A549 (cell line): ENCODE data around the gene PROCA1.

Experiments used
- CHD4 ChIP-seq: fragments of 200-600 bp; sonication (generic); IDR thresholded peaks from 2 replicates; pipeline ENCODE4 v1.6.1; 2016; ENCODE audit warnings: antibody characterized with exemption, mild to moderate bottlenecking, borderline replicate concordance
- EP300 ChIP-seq, 2 experiments: fragments of >200 bp; sonication (Bioruptor Twin); formaldehyde crosslinking; IDR thresholded peaks; 2 replicates in 1 of 2; 3 replicates in 1 of 2; pipeline ENCODE4 v1.6.1; 2016 to 2017
- ESRRA ChIP-seq: fragments of 150-350 bp; IDR thresholded peaks from 2 replicates; pipeline ENCODE4 v1.6.1; 2014; ENCODE audit warnings: mild to moderate bottlenecking, low read length, borderline replicate concordance
- POLR2A ChIP-seq: IDR thresholded peaks from 2 replicates; pipeline ENCODE4 v1.6.1; 2012; ENCODE audit warnings: mild to moderate bottlenecking, low read length
- RNF2 ChIP-seq: fragments of 200-600 bp; sonication (generic); IDR thresholded peaks from 2 replicates; pipeline ENCODE4 v1.6.1; 2016; ENCODE audit warnings: low read depth, mild to moderate bottlenecking, antibody characterized with exemption, moderate library complexity, borderline replicate concordance
- ZC3H11A ChIP-seq: fragments of 450-650 bp; IDR thresholded peaks from 2 replicates; pipeline ENCODE4 v1.6.1; 2014; ENCODE audit warnings: antibody characterized with exemption, mild to moderate bottlenecking
- ZFP36 ChIP-seq: fragments of 450-650 bp; IDR thresholded peaks from 2 replicates; pipeline ENCODE4 v1.6.1; 2014; ENCODE audit warnings: borderline replicate concordance; ENCODE audit not compliant: partially characterized antibody
- TF ChIP-seq, protein P1 (sequence below): fragments of >200 bp; sonication (Bioruptor Twin); formaldehyde crosslinking; IDR thresholded peaks from 3 replicates; pipeline ENCODE4 v1.5.1; 2016
- TF ChIP-seq, protein P2 (sequence below): IDR thresholded peaks from 2 replicates; pipeline ENCODE4 v1.6.1; 2012
- TF ChIP-seq, protein P3 (sequence below): fragments of 250-450 bp; sonication (Bioruptor Pico); IDR thresholded peaks from 2 replicates; pipeline ENCODE4 v1.5.0; 2021; ENCODE audit warnings: mild to moderate bottlenecking, moderate library complexity, borderline replicate concordance
- TF ChIP-seq, protein P4 (sequence below): IDR thresholded peaks from 2 replicates; pipeline ENCODE4 v1.6.1; 2012

DNA sequence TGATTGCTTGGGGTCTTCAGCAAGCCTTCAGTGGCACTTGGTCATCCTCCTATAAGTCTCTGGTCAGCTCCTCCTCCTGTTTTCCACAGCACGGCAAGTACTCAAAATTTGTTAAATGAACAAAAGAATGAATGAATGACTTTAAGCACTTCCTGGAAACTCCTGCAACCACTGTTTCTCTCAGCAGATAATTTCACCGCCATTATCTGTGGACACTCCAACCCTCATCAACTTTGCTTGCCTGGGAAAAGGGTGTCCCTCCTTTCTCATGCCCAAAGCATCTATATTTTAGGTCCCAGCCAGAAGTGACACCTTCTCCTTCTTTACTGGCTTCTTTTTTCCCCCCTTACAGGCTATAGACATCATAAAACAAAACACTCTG is 4.4 kb downstream of the PROCA1 start:
- TF ChIP-seq, protein P1, sequence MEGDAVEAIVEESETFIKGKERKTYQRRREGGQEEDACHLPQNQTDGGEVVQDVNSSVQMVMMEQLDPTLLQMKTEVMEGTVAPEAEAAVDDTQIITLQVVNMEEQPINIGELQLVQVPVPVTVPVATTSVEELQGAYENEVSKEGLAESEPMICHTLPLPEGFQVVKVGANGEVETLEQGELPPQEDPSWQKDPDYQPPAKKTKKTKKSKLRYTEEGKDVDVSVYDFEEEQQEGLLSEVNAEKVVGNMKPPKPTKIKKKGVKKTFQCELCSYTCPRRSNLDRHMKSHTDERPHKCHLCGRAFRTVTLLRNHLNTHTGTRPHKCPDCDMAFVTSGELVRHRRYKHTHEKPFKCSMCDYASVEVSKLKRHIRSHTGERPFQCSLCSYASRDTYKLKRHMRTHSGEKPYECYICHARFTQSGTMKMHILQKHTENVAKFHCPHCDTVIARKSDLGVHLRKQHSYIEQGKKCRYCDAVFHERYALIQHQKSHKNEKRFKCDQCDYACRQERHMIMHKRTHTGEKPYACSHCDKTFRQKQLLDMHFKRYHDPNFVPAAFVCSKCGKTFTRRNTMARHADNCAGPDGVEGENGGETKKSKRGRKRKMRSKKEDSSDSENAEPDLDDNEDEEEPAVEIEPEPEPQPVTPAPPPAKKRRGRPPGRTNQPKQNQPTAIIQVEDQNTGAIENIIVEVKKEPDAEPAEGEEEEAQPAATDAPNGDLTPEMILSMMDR: no peak
- TF ChIP-seq EP300 (IDR thresholded peaks at IDR 0.05) (no peak), CHD4 (no peak), ESRRA (no peak), POLR2A (no peak), ZC3H11A (no peak), RNF2 (no peak), ZFP36 (no peak)
- TF ChIP-seq, protein P2, sequence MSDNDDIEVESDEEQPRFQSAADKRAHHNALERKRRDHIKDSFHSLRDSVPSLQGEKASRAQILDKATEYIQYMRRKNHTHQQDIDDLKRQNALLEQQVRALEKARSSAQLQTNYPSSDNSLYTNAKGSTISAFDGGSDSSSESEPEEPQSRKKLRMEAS: no peak
- TF ChIP-seq, protein P3, sequence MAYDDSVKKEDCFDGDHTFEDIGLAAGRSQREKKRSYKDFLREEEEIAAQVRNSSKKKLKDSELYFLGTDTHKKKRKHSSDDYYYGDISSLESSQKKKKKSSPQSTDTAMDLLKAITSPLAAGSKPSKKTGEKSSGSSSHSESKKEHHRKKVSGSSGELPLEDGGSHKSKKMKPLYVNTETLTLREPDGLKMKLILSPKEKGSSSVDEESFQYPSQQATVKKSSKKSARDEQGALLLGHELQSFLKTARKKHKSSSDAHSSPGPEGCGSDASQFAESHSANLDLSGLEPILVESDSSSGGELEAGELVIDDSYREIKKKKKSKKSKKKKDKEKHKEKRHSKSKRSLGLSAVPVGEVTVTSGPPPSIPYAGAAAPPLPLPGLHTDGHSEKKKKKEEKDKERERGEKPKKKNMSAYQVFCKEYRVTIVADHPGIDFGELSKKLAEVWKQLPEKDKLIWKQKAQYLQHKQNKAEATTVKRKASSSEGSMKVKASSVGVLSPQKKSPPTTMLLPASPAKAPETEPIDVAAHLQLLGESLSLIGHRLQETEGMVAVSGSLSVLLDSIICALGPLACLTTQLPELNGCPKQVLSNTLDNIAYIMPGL (CRISPR knock-in tag): no peak
- TF ChIP-seq, protein P4, sequence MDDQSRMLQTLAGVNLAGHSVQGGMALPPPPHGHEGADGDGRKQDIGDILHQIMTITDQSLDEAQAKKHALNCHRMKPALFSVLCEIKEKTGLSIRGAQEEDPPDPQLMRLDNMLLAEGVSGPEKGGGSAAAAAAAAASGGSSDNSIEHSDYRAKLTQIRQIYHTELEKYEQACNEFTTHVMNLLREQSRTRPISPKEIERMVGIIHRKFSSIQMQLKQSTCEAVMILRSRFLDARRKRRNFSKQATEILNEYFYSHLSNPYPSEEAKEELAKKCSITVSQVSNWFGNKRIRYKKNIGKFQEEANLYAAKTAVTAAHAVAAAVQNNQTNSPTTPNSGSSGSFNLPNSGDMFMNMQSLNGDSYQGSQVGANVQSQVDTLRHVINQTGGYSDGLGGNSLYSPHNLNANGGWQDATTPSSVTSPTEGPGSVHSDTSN: no peak
